ENCODE measurements around the gene SYP. TPM values are rescaled to one million over a fixed set of nuclear protein-coding genes. Genes with fewer than 3 reads are reported as not detected.

SYP gene
- total and polyA plus RNA-seq, 9 of the 15 experiments (the other 6 are each of a cell fraction or from before 2014, with no cell fraction given): 0.48 to 5.1 (median 2.6) TPM

DNA sequence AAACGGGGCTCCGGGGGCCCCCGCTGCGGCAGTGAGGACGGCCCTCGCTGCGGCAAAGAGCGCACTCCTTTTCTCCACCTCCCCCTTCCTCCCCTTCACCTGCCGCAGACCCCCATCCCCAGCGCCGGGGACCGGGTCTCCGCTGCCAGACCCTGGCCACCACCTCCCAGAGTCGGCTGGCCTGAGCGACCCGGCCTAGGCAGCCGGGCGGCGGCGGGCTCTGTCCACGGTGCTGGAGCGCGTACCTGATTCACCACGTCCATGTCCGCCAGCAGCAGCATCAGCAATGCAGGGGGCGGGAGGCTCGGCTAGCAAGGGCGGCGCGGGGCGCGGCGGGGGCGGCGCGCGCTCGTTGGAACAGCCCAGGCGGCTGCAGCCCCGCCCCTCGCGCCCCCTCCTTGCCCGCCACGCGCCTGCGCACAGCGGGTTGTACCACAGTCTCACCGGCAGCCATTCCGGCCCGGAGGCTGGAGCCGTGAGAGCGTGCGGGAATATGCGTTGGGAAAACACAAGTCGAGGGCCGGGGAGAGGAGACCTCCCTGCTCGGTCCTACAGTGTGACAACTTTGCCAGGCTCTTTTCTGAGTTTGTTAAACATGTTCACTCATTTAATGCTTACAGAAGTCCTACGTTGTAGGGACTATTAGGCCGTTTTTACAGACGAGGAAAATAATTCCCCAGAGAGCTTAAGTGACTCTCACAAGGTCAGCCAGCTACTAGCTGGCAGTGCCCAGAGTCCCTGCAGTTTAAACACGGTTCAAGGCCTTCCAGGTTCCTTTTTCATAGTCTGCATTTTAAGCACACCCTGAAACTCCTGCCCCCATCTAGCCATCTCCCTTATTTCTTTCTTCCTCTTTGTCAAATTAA is at the start of gene SYP (continued):
- TF ChIP-seq SOX6 (IDR thresholded peaks at IDR 0.05): peak; percentile 30; the same call in 1 of the 2 replicates
- no peak for TF ChIP-seq NR2C1 (IDR thresholded peaks at IDR 0.05)
- TF ChIP-seq NR2C1 (tag; IDR thresholded peaks at IDR 0.05): no peak
- no peak for TF ChIP-seq MCM7 (IDR thresholded peaks at IDR 0.05)
- no peak for TF ChIP-seq RUNX1 (IDR thresholded peaks at IDR 0.05; ENCODE audit: low read depth)
- peak; percentile 32 for TF ChIP-seq RBM25 (IDR thresholded peaks at IDR 0.05; ENCODE audit: low read depth, low read length, severe bottlenecking)
- peak; percentile 88 for TF ChIP-seq POLR2A (conservative IDR thresholded peaks at IDR 0.05)
- TF ChIP-seq MTA3 (IDR thresholded peaks at IDR 0.05; ENCODE audit: borderline replicate concordance): peak; percentile 74; the same call in 1 of the 2 replicates
- no peak for TF ChIP-seq ATF1 (CRISPR knock-in tag; IDR thresholded peaks at IDR 0.05)
- peak; percentile 77 for TF ChIP-seq ATF1 (tag; IDR thresholded peaks at IDR 0.05)
- TF ChIP-seq ZNF395 (CRISPR knock-in tag; IDR thresholded peaks at IDR 0.05): peak; percentile 73; the same call in 1 of the 2 replicates
- no peak for TF ChIP-seq ZZZ3 (IDR thresholded peaks at IDR 0.05)
- TF ChIP-seq, protein P1, sequence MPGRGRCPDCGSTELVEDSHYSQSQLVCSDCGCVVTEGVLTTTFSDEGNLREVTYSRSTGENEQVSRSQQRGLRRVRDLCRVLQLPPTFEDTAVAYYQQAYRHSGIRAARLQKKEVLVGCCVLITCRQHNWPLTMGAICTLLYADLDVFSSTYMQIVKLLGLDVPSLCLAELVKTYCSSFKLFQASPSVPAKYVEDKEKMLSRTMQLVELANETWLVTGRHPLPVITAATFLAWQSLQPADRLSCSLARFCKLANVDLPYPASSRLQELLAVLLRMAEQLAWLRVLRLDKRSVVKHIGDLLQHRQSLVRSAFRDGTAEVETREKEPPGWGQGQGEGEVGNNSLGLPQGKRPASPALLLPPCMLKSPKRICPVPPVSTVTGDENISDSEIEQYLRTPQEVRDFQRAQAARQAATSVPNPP (IDR thresholded peaks at IDR 0.05; ENCODE audit: borderline replicate concordance, insufficient read depth, insufficient read length): no peak
- TF ChIP-seq ETS2 (tag; IDR thresholded peaks at IDR 0.05; ENCODE audit: borderline replicate concordance, poor library complexity, severe bottlenecking): no peak
- no peak for TF ChIP-seq FOXA3 (CRISPR knock-in tag; conservative IDR thresholded peaks at IDR 0.05 in 1 of 2, IDR thresholded peaks at IDR 0.05 in 1 of 2)
- TF ChIP-seq, protein P2, sequence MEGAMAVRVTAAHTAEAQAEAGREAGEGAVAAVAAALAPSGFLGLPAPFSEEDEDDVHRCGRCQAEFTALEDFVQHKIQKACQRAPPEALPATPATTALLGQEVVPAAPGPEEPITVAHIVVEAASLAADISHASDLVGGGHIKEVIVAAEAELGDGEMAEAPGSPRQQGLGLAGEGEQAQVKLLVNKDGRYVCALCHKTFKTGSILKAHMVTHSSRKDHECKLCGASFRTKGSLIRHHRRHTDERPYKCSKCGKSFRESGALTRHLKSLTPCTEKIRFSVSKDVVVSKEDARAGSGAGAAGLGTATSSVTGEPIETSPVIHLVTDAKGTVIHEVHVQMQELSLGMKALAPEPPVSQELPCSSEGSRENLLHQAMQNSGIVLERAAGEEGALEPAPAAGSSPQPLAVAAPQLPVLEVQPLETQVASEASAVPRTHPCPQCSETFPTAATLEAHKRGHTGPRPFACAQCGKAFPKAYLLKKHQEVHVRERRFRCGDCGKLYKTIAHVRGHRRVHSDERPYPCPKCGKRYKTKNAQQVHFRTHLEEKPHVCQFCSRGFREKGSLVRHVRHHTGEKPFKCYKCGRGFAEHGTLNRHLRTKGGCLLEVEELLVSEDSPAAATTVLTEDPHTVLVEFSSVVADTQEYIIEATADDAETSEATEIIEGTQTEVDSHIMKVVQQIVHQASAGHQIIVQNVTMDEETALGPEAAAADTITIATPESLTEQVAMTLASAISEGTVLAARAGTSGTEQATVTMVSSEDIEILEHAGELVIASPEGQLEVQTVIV (CRISPR knock-in tag; IDR thresholded peaks at IDR 0.05; ENCODE audit: borderline replicate concordance): no peak
- no peak for TF ChIP-seq ARHGAP35 (IDR thresholded peaks at IDR 0.05; ENCODE audit: partially characterized antibody)
- TF ChIP-seq TEAD2 (tag; IDR thresholded peaks at IDR 0.05): no peak
- TF ChIP-seq HNRNPL (IDR thresholded peaks at IDR 0.05; ENCODE audit: low read depth, low read length): peak; percentile 55; the same call in 1 of the 2 replicates
- no peak for TF ChIP-seq MECOM (CRISPR knock-in tag; IDR thresholded peaks at IDR 0.05)
- TF ChIP-seq, protein P3, sequence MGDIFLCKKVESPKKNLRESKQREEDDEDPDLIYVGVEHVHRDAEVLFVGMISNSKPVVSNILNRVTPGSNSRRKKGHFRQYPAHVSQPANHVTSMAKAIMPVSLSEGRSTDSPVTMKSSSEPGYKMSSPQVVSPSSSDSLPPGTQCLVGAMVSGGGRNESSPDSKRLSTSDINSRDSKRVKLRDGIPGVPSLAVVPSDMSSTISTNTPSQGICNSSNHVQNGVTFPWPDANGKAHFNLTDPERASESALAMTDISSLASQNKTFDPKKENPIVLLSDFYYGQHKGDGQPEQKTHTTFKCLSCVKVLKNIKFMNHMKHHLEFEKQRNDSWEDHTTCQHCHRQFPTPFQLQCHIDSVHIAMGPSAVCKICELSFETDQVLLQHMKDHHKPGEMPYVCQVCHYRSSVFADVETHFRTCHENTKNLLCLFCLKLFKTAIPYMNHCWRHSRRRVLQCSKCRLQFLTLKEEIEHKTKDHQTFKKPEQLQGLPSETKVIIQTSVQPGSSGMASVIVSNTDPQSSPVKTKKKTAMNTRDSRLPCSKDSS (IDR thresholded peaks at IDR 0.05; ENCODE audit: low read depth, partially characterized antibody): no peak
- TF ChIP-seq, protein P4, sequence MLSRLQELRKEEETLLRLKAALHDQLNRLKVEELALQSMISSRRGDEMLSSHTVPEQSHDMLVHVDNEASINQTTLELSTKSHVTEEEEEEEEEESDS (CRISPR knock-in tag; IDR thresholded peaks at IDR 0.05): no peak
